ENCODE results near the gene JAZF1. TPM values are rescaled to one million over a fixed set of nuclear protein-coding genes. Genes with fewer than 3 reads are reported as not detected.
"Not testable (repeated sequence)": the region's sequence is repeated elsewhere in the genome, so short reads cannot be mapped to it uniquely, and the experiment has no call there.

The JAZF1 gene
- total RNA-seq, 1 donor from 2014 or later: 5.4 TPM

DNA sequence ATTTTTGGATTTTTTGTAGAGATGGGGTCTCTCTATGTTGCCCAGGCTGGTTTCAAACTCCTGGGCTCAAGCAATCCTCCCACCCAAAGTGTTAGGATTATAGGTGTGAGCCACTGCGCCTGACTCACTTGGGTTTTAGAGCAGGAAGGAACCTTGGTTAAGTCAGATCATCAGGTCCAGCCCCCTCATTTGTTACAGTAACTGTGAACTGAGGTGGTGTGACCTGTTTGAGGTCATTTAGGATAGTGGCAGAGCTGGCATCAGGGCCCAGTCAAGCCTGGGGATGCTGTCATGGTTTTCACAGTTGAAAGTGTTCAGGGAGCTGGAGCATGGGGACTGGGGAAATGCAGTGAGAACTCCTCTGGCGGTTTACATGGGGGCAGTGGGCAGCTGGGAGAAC is 281.0 kb downstream of the JAZF1 start:
- ATAC-seq (no peak), DNase-seq (ENCODE audit: low spot score) (no peak)

DNA sequence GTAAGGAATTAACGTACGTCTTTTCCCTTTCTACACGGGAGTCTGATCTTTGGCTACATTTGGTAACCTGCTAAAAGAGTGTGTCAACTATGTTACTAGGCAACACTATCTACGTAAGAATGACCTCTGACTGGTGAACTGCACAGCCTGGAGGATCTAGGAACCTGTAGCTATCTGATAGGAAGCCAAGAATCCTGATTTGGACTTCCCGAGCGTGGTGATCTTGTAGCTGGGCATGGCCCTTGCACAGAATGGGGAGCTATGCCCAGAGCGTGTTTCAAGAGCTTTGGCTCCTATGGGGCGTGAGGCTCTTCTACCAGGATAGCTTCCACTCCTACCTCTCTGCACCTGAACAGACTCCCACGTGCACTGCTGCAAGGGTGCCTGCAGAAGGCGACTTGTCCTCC is 283.2 kb downstream of the JAZF1 start:
- ATAC-seq (peak; percentile 90), DNase-seq (ENCODE audit: low spot score) (peak; percentile 84)

DNA sequence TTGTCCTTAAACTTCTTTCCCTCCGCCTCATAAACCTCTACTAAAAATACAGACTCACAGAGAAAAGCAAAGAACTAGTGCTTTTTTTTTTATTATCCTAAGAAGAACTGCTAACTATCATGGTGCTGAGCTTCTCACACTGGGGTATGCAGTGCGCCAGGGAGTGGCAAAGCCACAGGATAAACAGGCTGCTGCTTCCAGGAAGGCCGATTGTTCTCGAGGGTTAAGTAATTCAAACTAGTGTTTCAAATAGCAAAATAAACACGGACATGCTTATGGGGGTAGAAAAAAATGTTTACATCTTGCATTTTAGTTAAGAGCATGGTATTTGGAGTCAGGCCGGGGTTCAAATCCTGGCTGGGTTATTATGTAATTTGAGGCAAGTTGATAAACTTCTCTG is 283.6 kb downstream of the JAZF1 start:
- DNase-seq (ENCODE audit: low spot score) (no peak), ATAC-seq (peak; percentile 34)

DNA sequence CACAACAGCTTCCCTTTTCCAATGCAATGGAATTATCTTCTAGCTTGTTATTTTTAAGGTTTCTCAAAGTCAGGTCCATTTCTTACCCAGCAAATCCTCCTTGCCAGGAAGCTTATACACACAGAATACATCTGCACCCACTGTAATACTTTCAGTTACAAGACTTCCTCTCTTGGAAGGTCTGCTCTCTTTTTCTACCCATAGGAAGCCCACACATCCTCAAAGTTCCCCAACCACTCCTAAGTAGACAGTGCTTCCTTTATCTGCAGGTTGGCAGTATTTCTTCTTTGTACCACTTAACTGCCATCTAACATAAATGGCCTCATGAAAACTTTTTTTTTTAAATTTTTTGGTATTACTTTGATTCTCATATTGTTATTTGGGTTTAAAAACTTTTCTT is 285.0 kb downstream of the JAZF1 start:
- DNase-seq (ENCODE audit: low spot score) (no peak), ATAC-seq (no peak)

DNA sequence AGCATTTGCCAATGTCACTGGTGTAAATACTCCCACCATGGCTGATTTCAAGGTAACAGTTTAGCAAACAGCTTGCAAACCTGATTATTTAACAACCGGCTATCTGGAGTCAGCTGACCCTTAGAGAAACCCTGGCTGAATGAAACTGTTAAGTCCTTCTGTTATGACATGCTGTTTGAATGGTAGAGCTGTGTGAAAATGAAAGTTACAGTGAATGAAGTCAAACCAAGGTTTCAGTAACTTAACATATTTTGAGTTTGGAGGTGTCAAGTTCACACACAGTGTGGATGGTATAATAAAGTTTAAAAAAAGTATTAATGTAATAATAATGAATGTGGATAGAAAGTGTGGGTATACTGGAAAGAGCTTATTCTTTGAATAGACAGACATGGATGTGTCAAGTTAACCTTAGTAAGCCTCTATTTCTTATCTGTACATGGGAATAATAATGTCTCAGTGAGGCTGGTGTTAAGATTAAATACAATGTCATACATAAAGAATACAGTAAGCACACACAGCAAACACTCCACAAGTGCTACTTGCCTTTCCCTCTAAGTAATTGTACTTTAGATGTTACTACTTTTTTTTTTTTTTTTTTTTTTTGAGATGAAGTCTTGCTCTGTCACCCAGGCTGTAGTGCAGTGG is 290.3 kb downstream of the JAZF1 start:
- DNase-seq (ENCODE audit: low spot score): no peak
- ATAC-seq: peak; percentile 66

DNA sequence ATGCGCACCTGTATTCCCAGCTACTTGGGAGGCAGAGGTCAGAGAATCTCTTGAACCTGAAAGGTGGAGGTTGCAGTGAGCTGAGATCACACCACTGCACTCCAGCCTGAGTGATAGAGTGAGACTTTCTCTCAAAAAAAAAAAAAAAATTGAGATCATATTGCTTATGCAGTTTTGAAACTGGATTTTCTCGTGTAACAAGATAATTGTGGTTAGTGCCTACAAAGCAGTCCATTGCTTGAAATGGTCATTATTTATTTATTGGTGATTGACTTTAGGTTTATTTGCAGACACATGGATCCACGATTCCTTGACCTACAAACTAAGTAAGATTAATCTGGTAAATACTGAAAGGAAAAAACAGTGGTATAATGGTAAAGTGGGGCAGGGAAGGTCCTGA is 290.8 kb downstream of the JAZF1 start:
- DNase-seq (ENCODE audit: low spot score) (no peak), ATAC-seq (no peak)

DNA sequence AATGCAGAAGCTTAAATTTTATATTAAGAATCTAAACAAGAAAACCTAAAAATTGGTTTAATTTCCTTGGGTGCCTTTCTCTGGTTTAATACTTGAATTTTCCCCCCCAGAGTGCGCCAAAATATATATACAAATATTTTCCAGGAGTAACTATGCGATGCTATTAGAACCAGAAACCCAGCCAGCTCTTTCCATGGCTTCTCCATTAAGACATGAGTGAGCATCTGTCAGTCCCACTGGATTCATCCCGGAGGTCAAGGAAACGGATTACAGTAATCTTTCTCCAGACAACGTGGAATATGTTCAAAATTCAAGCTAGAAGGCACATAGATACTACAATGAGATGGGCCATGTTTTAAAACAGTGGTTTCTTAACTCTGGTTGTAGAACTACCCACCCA is 291.9 kb downstream of the JAZF1 start:
- DNase-seq (ENCODE audit: low spot score) (no peak), ATAC-seq (no peak)

DNA sequence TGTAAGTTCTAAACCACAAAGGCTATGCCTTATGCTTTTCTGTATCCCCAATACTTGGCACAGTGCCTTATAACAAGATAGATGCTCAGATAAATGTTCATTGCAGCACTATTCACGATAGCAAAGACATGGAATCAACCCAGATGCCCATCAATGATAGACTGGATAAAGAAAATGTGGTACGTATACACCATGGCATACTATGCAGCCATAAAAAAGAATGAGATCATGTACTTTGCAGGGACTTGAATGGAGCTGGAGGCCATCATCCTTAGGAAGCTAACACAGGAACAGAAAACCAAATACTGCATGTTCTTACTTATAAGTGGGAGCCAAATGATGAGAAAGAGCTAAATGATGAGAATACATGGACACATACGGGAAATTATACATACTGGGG is 293.9 kb downstream of the JAZF1 start:
- not testable (repeated sequence) for DNase-seq (ENCODE audit: low spot score); ATAC-seq

DNA sequence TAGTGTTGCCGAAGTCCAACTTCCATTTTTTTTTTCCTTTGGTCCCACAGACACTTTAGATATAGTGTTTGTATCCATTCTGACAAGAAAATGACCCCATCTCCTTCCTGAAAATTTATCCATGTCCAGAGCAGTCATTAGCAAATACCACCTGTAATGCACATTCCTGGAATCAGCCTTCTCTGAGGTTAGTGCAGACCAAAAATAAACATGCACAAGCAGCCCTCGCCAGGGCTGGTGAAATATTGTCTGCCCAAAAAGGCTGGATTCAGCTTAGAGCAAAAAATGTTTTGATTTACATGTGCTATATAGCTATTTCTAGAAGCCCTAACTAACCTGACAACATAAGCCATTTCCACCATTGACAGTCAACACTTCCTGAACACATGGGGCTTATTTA is 294.9 kb downstream of the JAZF1 start:
- DNase-seq (ENCODE audit: low spot score): no peak
- peak; percentile 76 for ATAC-seq

DNA sequence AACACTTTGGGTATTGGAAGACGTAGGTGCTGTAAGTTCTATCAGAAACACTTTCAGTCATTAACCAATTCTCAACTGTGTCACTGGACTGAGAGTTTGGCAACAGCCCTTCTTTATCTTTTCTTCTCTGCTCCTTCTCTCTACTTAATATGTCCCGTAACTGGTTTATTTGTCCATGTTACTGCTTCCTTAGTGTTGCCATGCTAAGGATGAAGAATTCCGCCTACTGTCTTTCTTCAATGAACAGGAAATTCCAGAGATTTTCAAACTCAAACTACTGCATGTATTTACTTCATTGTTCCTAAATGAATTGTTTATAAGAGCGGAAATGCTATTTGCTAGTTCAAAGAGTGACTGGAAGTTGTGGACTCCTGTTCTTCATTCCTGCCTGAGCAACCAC is 296.9 kb downstream of the JAZF1 start:
- ATAC-seq (no peak), DNase-seq (ENCODE audit: low spot score) (no peak)

DNA sequence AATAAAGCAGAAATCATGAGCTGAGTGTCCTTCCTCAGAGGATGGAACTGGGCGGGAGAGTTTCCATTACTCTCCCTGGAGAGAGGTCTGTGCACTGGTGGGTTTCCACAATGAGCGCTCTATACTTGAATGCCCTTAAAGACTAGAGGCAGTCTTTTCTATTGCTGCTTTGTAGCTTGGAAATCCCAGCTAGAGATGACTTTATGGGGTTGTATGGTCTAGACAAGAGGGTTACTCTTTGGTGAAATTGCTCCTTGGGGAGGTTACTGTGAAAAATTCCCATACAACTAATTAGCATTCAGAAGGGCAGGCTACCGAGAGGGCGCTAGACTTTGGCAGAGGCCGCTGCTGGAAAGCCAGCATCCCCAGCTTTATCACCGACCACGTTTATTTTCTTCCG is 303.8 kb downstream of the JAZF1 start:
- ATAC-seq: no peak
- no peak for DNase-seq (ENCODE audit: low spot score)

DNA sequence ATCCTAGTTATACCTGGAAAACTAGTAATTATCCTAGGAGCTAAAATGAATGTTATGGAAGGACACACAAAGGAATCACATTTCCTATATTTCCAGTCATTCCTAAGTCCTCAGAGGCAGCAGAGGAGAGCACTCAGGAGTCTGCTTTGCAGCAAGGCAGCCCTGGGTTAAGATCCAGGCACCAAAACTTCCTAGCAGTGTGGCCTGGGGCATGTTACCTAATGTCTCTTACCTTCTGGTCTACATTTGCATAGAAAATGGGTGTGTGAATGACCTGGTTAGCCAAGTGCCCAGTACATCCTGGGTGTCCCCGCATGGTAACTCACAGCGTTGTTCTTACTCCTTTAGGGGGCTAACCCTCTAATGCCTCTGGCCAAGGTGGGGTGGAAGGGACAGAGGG is 304.8 kb downstream of the JAZF1 start:
- no peak for ATAC-seq
- no peak for DNase-seq (ENCODE audit: low spot score)

DNA sequence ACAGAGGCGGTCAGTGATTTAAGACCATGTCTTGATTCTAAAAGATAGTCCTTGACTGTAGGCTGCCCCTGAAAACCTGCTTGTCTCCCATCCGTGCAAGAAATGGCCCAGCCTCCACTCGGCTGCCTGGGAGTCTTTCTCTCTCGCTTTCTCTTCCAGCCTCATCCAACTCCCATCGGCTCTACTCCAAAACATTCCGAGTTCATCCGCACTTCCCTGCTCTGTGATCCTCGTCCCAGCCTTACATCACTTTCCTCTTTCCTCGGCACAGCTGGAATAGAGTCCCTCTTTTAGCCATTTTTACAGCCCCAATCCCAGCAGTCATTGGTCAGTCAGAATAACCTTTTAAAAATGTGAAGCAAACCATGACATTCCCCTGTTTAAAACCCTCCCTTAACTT is 305.5 kb downstream of the JAZF1 start:
- DNase-seq (ENCODE audit: low spot score): no peak
- ATAC-seq: no peak

DNA sequence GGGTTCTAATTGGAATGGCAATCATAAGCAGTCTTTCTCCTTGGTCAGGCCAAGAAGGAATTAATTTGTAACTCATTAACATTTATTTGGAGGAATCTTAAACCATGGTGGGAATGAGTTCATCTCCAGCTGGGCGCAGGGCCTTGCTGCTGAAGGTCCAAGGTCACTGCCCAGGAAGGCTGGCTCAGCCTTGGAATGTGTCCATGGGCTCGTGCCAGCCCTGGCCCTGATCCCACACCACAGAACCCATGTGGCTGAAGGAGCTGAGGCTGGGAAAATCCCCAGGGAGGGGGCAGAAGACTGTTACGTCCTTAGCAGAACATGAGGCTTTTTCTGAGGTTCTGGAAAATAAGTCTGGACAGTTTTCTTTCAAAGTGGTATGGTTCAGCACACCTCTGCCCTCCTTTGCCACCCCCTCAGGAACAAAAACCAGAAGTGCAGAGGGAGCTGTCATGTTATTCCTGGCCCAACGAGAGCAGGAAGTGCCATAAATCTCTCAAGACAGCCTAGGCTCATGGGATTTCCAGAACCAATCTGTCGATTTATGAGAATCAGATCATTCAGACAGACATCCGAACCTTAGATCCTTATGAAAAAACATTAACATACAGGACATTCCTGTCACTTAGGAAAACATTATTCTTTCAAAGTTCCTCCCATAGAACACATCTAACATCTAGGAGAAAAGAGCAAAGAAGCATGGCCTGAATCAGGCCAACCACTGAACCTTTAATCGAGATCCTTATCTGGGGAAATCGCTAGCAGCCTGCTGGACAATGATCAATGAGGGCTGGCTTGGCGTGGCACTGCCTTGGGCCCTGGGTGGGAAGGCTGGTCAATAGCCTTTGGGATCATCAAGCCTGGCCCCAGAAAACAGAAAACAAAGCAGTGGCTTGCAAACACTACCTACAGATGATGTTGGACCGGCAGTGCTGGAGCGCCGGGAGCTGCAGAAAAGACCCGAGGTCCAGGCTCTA is 306.3 kb downstream of the JAZF1 start:
- DNase-seq (ENCODE audit: low spot score) (peak; percentile 91), ATAC-seq (peak; percentile 92)

DNA sequence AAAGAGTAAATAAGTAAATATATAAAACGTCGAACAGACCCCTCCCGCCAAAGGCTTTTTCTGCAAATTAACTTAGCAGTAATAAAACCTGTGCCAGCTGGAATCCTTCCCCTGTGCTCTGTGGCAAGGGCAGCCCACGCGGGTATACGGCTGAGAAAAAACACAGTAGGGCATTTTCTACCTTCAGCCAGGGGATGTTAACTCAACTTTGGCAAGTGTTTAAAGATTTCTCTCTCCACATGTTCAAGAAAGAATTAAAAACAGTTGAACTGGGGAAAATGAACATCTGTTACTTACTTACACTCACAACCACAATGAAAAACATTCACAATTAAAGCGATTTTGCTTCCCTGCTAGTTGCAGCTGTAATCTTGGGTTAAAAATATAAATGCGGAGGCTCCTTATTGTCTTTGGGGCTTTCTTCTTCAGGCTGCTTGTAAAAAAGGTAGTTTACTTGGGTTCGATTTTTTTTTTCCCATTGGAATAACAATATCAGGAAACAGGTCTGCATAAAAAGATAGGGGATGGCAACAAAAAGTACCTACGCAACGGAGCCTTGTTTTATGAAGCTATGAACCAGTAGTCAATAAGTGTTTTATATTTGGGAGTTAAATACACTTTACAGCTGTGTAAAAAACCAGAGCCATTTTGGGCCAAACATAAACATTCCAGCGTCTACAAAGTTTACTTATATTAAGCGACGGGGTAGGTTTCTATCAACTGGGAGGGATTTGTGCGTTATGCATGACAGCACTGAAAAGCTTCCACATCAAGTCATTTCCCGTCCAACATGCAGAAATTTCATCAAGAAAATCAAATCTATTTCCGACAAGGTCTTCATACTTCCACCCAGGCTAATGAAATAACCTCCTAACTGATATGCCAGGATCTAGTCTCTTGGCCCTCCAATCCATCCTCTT is 308.0 kb downstream of the JAZF1 start:
- DNase-seq (ENCODE audit: low spot score): no peak

DNA sequence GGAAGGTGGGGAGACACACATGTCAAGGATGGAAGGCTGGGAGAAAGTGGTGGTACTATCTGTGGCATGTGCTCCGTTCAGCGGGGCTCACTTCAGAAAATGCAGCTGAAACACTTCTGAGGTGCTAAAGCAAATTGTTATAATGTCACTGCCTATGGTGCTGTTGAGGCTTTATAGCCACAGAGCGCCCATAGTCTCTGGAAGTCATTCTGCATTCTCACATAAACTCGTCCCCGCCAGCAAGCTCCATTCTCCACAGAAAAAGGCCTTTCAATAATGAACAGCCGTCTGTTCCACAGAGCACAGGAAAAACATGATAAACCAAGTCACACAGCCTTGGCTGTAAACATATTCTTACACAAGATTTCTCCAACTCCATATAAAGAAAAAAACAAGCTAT is 308.7 kb downstream of the JAZF1 start:
- ATAC-seq (no peak), DNase-seq (ENCODE audit: low spot score) (no peak)

More for the DNA sequence above, 308.0 kb downstream of the JAZF1 start:
- no peak for ATAC-seq

DNA sequence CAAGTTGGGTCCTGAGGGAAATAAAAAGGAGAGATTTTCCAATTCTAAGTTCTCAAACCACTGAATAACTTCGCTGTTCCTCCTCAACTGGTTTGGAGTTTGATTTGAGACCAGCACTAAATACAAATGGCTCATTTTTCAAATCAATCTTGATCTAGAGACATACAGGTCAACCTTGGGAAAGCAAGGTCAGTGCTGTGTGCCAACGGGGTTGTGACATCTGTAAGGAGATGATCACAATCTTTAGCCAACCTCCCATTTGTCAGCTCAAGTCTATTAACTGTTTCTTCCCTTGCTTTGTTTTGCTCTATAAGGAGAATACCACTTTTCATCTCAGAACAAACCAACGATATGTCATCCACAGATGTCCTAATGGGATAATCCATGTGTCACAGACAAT is 309.5 kb downstream of the JAZF1 start:
- no peak for DNase-seq (ENCODE audit: low spot score)
- no peak for ATAC-seq

DNA sequence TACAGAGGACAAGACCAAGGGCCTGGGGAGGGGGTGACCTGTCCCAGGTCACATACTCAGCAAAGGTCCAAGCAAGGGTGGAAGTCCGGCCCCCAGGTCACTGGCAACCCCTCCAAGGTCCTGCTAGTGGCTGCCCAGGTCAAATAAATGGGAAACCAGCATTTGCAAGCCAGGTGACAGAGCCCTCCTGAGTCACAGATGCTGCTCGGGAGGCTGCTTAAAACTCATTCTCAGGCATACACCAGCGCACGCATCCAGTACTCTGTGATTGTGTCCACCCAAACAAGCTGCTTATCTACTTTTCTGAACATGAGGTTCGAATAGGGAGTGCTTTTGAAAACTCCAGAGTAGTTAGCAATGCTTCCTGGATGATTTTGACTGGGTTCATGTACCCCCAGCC is 310.0 kb downstream of the JAZF1 start:
- no peak for ATAC-seq

DNA sequence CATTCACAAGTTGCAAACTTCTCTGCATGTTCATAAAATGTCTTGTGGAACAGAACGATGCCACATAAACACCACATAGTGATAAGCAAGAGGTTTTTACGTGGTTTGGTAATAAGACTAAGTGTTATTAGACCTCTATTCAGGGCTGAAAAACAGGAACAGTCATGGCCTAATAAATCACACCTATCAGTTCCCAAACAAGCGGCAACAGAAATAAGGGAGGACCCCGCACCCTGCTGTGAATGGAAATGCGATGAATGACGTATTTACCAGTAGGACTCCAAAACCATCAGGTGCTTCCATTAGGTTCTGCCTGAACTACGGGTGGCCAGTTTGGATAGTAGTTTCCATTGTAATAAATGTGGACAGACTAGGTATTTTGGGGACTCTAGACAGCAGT is 311.5 kb downstream of the JAZF1 start:
- ATAC-seq (no peak), DNase-seq (ENCODE audit: low spot score) (no peak)

More for the DNA sequence above, 310.0 kb downstream of the JAZF1 start:
- no peak for DNase-seq (ENCODE audit: low spot score)

DNA sequence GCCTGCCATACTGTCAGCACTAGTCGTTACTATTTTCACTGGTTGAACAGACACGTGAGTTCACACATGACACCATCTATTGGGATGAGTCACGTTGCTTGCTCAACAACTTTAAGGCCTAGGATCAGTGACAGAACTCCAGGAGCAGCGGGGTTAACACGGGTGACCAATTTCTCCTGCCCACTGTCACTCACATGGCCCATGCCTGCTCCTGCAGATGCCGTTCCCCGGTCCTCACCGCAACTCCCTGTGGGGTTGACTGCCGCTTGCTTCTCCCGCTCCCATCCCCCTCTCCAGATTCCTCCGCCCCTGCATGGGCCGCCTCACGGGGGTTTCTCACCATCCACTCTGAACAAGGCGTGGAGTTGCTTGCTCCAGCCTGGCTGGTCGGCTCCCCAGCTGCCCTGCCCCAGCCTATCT is 312.5 kb downstream of the JAZF1 start:
- no peak for DNase-seq (ENCODE audit: low spot score)
- no peak for ATAC-seq

Measured in left lobe of liver (tissue), 2 donors.